ENCODE data around the gene SORCS1. TPM values are rescaled to one million over a fixed set of nuclear protein-coding genes. Genes with fewer than 3 reads are reported as not detected.

SORCS1 gene
- total and polyA plus RNA-seq, 9 donors: 0.05 to 2.4 (median 1.0) TPM

DNA sequence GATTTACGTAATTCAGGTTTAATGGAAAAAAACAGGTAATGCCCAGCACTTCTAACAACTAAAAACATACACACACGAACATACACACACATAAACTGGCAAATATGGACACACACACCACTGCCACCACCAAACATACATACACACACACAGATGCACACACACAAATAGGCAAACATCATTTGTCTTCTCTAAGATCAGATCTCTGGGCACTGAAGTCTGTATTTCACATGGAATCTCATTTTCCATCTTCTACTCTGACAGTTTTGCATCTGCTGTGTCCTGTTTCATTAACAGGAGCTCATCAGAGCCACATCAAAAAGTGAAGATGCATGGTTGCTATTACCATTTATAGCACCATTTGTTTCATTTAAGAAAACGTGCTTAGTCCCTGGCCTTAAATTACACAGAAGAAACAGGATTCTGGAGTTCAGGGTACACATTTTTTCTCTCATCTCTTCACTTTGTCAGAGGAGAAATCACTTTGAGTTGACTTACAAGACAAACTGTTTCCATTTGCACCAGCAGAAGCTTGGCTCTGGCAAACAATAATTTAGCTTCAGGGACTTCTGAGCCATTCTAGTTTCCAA, 165.3 kb downstream of the SORCS1 start:
- no peak for DNase-seq
- H3K9me3 ChIP-seq: no peaks in the 10 kb centered on the region
- intact Hi-C loops (cut with DNase I): no loop called here
- TF ChIP-seq POLR2A (IDR thresholded peaks at IDR 0.05): no peak
- TF ChIP-seq EP300 (IDR thresholded peaks at IDR 0.05): no peak
- TF ChIP-seq, protein P1, sequence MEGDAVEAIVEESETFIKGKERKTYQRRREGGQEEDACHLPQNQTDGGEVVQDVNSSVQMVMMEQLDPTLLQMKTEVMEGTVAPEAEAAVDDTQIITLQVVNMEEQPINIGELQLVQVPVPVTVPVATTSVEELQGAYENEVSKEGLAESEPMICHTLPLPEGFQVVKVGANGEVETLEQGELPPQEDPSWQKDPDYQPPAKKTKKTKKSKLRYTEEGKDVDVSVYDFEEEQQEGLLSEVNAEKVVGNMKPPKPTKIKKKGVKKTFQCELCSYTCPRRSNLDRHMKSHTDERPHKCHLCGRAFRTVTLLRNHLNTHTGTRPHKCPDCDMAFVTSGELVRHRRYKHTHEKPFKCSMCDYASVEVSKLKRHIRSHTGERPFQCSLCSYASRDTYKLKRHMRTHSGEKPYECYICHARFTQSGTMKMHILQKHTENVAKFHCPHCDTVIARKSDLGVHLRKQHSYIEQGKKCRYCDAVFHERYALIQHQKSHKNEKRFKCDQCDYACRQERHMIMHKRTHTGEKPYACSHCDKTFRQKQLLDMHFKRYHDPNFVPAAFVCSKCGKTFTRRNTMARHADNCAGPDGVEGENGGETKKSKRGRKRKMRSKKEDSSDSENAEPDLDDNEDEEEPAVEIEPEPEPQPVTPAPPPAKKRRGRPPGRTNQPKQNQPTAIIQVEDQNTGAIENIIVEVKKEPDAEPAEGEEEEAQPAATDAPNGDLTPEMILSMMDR (IDR thresholded peaks at IDR 0.05): no peak
- H3K27me3 ChIP-seq: no peaks in the 10 kb centered on the region
- H3K27ac ChIP-seq: no peak overlapping the region
- no peak overlapping the region for H3K4me3 ChIP-seq
- H3K36me3 ChIP-seq: no peaks in the 10 kb centered on the region
- 44 to 52% (median 50%) methylated on average over 3 of the region's 3 CpGs for WGBS, 3 donors
- no peaks in the 10 kb centered on the region for H3K4me1 ChIP-seq (ENCODE audit: insufficient read depth)

DNA sequence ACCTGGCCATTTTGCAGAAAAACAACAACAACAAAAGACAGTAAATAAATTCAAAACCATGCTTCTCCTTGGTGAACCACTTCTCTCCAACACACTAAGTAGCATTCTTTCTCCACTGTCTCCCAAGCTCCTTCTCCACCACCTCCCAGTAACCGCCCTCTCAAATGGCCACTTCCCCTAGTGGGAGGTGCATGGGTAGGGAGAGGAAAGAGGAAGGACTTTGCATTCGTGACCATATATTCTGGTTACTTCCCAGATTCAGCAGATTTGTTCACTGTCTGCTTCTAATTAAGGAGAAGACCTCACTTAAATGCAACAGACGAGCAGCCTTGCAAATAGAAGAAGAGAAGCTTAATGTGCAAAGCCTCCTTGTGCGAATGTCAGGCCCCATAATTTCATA, 166.8 kb downstream of the SORCS1 start:
- no peaks in the 10 kb centered on the region for H3K9me3 ChIP-seq
- WGBS, 3 donors: 77 to 86% (median 79%) methylated on average over 4 of the region's 4 CpGs
- H3K36me3 ChIP-seq: no peaks in the 10 kb centered on the region
- no peak for TF ChIP-seq POLR2A (IDR thresholded peaks at IDR 0.05)
- H3K27ac ChIP-seq: no peak overlapping the region
- no peak overlapping the region for H3K4me3 ChIP-seq
- no peaks in the 10 kb centered on the region for H3K27me3 ChIP-seq
- H3K4me1 ChIP-seq (ENCODE audit: insufficient read depth): no peaks in the 10 kb centered on the region
- no peak for DNase-seq
- intact Hi-C loops (cut with DNase I): no loop called here

DNA sequence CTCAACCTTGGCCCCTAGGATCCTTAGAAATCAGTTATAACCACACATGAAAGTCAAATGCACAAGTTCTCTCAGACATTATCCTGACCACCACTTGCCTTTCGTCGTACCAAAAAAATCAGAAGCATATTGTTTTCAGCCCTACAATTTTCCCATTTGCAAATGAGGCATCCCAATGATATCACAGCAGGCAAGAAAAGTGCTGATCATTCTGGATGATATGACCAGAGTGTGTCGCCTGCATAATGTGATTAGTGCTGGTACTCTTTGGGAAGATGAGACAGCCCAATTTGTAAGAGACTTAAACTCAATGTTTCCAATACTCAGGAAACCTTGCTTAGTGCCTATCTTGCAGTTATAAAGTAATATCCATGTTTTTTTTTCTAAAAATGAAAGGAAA, 168.0 kb downstream of the SORCS1 start:
- 84 to 93% (median 86%) methylated on average over 3 of the region's 3 CpGs for WGBS, 3 donors
- DNase-seq: no peak
- H3K36me3 ChIP-seq: no peaks in the 10 kb centered on the region
- no peaks in the 10 kb centered on the region for H3K4me1 ChIP-seq (ENCODE audit: insufficient read depth)
- no peaks in the 10 kb centered on the region for H3K27me3 ChIP-seq
- no peaks in the 10 kb centered on the region for H3K9me3 ChIP-seq
- TF ChIP-seq, protein P1 (IDR thresholded peaks at IDR 0.05): no peak
- TF ChIP-seq EP300 (IDR thresholded peaks at IDR 0.05) (no peak), POLR2A (IDR thresholded peaks at IDR 0.05) (no peak)
- intact Hi-C loops (cut with DNase I): no loop called here
- no peak overlapping the region for H3K4me3 ChIP-seq
- H3K27ac ChIP-seq: no peak overlapping the region

DNA sequence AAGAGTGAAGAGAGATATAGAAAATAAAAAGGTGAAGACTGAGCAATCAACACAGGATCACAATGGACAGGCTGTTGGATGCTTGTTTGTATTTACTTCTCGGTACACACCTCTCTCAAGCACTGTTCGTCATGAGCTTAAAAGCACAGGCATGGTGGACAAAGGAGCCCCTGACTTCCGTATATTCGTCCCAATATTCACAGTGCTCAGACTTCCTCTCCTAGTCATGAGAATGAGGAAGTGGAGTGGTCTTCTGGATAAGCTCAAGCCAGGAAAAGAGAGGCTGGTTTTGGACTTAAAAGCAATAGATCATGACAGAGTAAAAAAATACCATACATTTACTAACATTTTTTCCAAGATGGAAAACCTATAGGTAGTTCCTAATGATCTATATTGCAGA, 172.5 kb downstream of the SORCS1 start:
- no peak overlapping the region for H3K27ac ChIP-seq
- DNase-seq: no peak
- TF ChIP-seq POLR2A (IDR thresholded peaks at IDR 0.05): no peak
- TF ChIP-seq EP300 (IDR thresholded peaks at IDR 0.05): no peak
- TF ChIP-seq, protein P1 (IDR thresholded peaks at IDR 0.05): no peak
- intact Hi-C loops (cut with DNase I): loop anchor here in 1 of 4 donors (5.0 kb wide), 1 partner anchor 745 kb away; no protein-coding TSS in a partner anchor
- no peak overlapping the region for H3K4me3 ChIP-seq
- H3K27me3 ChIP-seq: no peaks in the 10 kb centered on the region
- no peaks in the 10 kb centered on the region for H3K4me1 ChIP-seq (ENCODE audit: insufficient read depth)
- H3K9me3 ChIP-seq: no peaks in the 10 kb centered on the region
- 85 to 95% (median 92%) methylated on average over 4 of the region's 4 CpGs for WGBS, 3 donors
- H3K36me3 ChIP-seq: no peaks in the 10 kb centered on the region

DNA sequence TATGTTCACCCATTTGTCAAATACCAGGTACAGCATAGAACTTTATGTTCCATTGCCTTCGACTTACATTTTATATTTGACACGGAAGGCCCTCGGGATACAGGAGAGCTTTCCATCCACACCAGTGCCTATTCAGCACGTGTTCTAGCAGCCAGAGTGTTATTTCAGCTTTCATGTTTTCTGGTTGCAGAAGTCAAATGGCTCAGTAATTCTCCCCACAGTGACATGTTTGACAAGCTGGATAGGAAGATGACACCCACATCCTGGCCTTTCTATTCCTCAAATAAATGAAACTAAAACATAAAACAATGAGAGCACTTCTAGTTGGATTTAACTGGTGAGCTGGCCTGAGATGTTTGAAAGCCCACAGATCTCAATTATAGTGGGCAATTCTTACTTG, 173.4 kb downstream of the SORCS1 start:
- Histone ChIP-seq H3K27me3 (no peaks in the 10 kb centered on the region), H3K9me3 (no peaks in the 10 kb centered on the region), H3K36me3 (no peaks in the 10 kb centered on the region), H3K27ac (no peak overlapping the region), H3K4me1 (ENCODE audit: insufficient read depth) (no peaks in the 10 kb centered on the region), H3K4me3 (no peak overlapping the region)
- DNase-seq: no peak
- TF ChIP-seq, protein P1 (IDR thresholded peaks at IDR 0.05): no peak
- TF ChIP-seq POLR2A (IDR thresholded peaks at IDR 0.05) (no peak), EP300 (IDR thresholded peaks at IDR 0.05) (no peak)
- intact Hi-C loops (cut with DNase I): loop anchor here in 1 of 4 donors (5.0 kb wide), 1 partner anchor 744 kb away; no protein-coding TSS in a partner anchor
- WGBS, 3 donors: 74 to 82% (median 78%) methylated on average over 4 of the region's 4 CpGs

Data from ovary (tissue), 9 donors.